Measurements from ENCODE around the gene GALNT18. TPM values are rescaled to one million over a fixed set of nuclear protein-coding genes. Genes with fewer than 3 reads are reported as not detected.
A peak's percentile ranks its signal among the peaks of the same experiment; 100 is the strongest.
"Not testable (repeated sequence)": the region's sequence is repeated elsewhere in the genome, so short reads cannot be mapped to it uniquely, and the experiment has no call there.

The GALNT18 gene
- total and polyA plus RNA-seq, 7 donors = 4.6 to 32.4 (median 8.3) TPM

DNA sequence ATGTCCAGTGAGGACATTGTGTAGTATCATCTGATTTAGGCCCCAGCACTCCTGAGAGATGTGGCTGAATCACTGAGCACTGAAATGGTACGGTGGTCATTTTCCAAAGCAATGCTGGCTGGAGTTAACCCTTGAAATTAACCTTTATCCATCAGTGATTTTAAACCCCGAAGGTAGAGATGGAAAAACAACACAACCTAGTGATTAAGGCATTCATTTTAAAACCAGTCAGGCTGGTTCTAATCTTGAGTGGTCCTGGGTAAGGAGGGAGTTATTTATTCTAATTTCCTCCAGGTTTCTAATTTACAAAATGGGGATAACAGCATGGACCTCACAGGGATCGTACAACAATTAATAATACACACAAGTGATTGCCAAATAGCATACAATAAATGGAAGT is 262.2 kb downstream of the GALNT18 start:
- ATAC-seq (no peak), DNase-seq (no peak)
- no peak overlapping the region for H3K27ac ChIP-seq
- H3K9me3 ChIP-seq = no peaks in the 10 kb centered on the region
- no peak for TF ChIP-seq CTCF (IDR thresholded peaks at IDR 0.05)
- H3K36me3 ChIP-seq (ENCODE audit: insufficient read depth in 1 of 2, low read depth in 1 of 2) = no peaks in the 10 kb centered on the region
- WGBS, 3 donors = 81 to 83% (median 82%) methylated on average over 3 of the region's 3 CpGs
- no peak overlapping the region for H3K4me3 ChIP-seq
- no peaks in the 10 kb centered on the region for H3K4me1 ChIP-seq
- intact Hi-C loops (cut with DNase I) = no loop called here
- no peaks in the 10 kb centered on the region for H3K27me3 ChIP-seq (ENCODE audit: insufficient read depth in 3 of 3, low read length in 2 of 3)

DNA sequence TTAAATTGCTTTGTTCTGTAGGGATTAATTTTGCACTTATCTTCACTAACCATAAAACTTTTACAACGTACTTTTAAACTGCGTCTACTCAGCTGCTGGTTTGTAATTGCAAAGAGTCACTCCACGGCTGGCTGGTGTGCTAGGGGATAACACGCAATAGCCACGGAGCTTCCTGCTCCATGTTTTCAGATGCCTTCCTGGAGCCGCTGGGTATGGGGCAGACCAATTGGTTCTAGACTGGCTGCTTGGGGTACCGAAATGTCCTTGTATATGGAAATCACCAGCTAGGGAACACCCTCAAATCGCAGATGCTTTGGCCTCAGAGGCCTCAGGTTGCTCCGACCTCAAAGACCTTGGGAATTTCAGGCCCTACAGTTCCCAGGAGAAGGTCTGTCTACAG is 265.0 kb downstream of the GALNT18 start:
- 88 to 94% (median 93%) methylated on average over 9 of the region's 9 CpGs for WGBS, 3 donors
- intact Hi-C loops (cut with DNase I) = no loop called here

GRCh38 chr11:11352878-11353277 is 268.9 kb downstream of the GALNT18 start, which contains the start of gene CSNK2A3:
CSNK2A3 (minus strand) TSS chr11:11353250; CDS start chr11:11353119, 131 bp downstream.
- H3K4me3 ChIP-seq; H3K27me3 ChIP-seq (ENCODE audit: insufficient read depth in 3 of 3, low read length in 2 of 3); H3K4me1 ChIP-seq; intact Hi-C loops (cut with DNase I); H3K36me3 ChIP-seq (ENCODE audit: insufficient read depth in 1 of 2, low read depth in 1 of 2); DNase-seq; H3K9me3 ChIP-seq; H3K27ac ChIP-seq: not testable (repeated sequence)
- ATAC-seq = peak in 1 of 4 donors; percentile 48
- 70 to 88% (median 81%) methylated on average over 9 to 11 of the region's 11 CpGs for WGBS, 3 donors

More for the DNA sequence above, 265.0 kb downstream of the GALNT18 start:
- no peaks in the 10 kb centered on the region for H3K9me3 ChIP-seq
- TF ChIP-seq CTCF (IDR thresholded peaks at IDR 0.05) = no peak
- ATAC-seq (no peak), DNase-seq (no peak)
- H3K4me1 ChIP-seq = no peaks in the 10 kb centered on the region
- no peak overlapping the region for H3K4me3 ChIP-seq
- H3K27me3 ChIP-seq (ENCODE audit: insufficient read depth in 3 of 3, low read length in 2 of 3) = no peaks in the 10 kb centered on the region
- H3K36me3 ChIP-seq (ENCODE audit: insufficient read depth in 1 of 2, low read depth in 1 of 2) = no peaks in the 10 kb centered on the region
- H3K27ac ChIP-seq = no peak overlapping the region

GRCh38 chr11:11351851-11352250 is 270.0 kb downstream of the GALNT18 start:
- intact Hi-C loops (cut with DNase I); H3K27me3 ChIP-seq (ENCODE audit: insufficient read depth in 3 of 3, low read length in 2 of 3); H3K27ac ChIP-seq; H3K4me1 ChIP-seq; H3K9me3 ChIP-seq; H3K36me3 ChIP-seq (ENCODE audit: insufficient read depth in 1 of 2, low read depth in 1 of 2); DNase-seq; H3K4me3 ChIP-seq: not testable (repeated sequence)
- peak in 3 of 4 donors; percentile 40 to 61 (median 48) for ATAC-seq
- WGBS, 3 donors = 32 to 56% (median 42%) methylated on average over 8 of the region's 10 CpGs

DNA sequence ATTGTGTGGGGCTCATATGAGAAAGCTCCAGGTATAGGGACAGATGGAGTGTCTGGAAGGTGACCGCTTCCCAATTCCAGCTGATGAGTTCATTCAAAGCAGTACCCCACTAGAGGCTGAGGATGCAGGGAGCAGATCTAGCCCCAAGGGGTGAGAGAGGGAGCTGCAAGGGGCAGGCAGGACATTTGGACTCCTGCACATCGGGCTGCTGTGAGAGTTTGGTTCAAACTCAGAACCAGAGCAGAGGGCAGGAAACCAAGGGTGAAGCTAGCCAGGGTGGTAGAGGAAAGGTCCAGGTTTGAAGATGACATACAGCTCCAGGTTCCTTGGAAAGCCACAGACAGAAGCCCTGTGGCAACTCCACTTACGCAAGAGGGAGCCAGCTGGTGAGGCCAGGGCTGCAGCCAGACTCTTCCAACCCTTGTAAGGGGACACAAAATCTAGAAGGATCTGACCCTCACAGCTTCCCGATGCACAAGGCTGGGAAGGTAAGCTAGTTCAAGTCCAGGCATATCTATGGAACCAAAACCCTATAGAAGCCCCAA is 270.7 kb downstream of the GALNT18 start:
- 53 to 68% (median 55%) methylated on average over 4 of the region's 4 CpGs for WGBS, 3 donors
- Histone ChIP-seq H3K4me1 (no peaks in the 10 kb centered on the region), H3K27me3 (ENCODE audit: insufficient read depth in 3 of 3, low read length in 2 of 3) (no peaks in the 10 kb centered on the region), H3K9me3 (no peaks in the 10 kb centered on the region), H3K36me3 (ENCODE audit: insufficient read depth in 1 of 2, low read depth in 1 of 2) (no peaks in the 10 kb centered on the region), H3K27ac (no peak overlapping the region), H3K4me3 (no peak overlapping the region)
- DNase-seq (peak in 1 of 2 donors; percentile 30), ATAC-seq (peak; percentile 78 to 92 (median 80))
- intact Hi-C loops (cut with DNase I) = no loop called here
- no peak for TF ChIP-seq CTCF (IDR thresholded peaks at IDR 0.05)

GRCh38 chr11:11349870-11350337 is 271.9 kb downstream of the GALNT18 start:
- Histone ChIP-seq H3K36me3 (ENCODE audit: insufficient read depth in 1 of 2, low read depth in 1 of 2) (no peaks in the 10 kb centered on the region), H3K27me3 (ENCODE audit: insufficient read depth in 3 of 3, low read length in 2 of 3) (no peaks in the 10 kb centered on the region), H3K4me1 (peaks cover 5% of the 10 kb centered on the region), H3K27ac (no peak overlapping the region), H3K4me3 (no peak overlapping the region), H3K9me3 (no peaks in the 10 kb centered on the region)
- intact Hi-C loops (cut with DNase I) = no loop called here
- TF ChIP-seq CTCF (IDR thresholded peaks at IDR 0.05) = no peak
- ATAC-seq (peak in 2 of 4 donors; percentile 29 to 42), DNase-seq (no peak)
- 45 to 55% (median 49%) methylated on average over 1 of the region's 1 CpG for WGBS, 3 donors
